22Rv1 (cell line): Measurements from ENCODE around the gene ABCC4.

Source experiments
- ZFX ChIP-seq: fragments of 450-650 bp; IDR thresholded peaks from 2 replicates; pipeline ENCODE4 v1.6.1; 2017; ENCODE audit warnings: antibody characterized with exemption, borderline replicate concordance
- TF ChIP-seq, protein P1 (sequence below): fragments of 450-650 bp; IDR thresholded peaks from 2 replicates; pipeline ENCODE4 v1.5.1; 2017; ENCODE audit warnings: mild to moderate bottlenecking

DNA sequence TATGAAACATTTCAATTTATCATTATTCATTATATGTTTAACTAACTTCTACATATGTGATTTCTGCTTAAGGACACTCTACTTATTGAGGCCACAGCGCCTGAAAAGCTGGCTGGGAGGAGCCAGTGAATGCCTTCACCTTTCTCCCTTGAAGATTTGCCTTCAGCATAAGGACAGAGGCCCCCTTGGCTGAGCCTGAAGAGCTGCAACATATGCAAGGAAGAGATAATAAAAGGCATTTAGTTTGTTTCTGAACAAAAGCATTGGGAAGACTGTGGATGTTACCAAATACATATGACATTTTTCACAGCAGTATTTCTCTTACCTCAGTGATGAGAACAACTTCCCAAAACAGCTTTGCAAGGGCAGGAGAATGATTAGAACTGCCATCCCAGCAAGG, 92.1 kb downstream of the ABCC4 start:
- no peak for TF ChIP-seq ZFX
- TF ChIP-seq, protein P1, sequence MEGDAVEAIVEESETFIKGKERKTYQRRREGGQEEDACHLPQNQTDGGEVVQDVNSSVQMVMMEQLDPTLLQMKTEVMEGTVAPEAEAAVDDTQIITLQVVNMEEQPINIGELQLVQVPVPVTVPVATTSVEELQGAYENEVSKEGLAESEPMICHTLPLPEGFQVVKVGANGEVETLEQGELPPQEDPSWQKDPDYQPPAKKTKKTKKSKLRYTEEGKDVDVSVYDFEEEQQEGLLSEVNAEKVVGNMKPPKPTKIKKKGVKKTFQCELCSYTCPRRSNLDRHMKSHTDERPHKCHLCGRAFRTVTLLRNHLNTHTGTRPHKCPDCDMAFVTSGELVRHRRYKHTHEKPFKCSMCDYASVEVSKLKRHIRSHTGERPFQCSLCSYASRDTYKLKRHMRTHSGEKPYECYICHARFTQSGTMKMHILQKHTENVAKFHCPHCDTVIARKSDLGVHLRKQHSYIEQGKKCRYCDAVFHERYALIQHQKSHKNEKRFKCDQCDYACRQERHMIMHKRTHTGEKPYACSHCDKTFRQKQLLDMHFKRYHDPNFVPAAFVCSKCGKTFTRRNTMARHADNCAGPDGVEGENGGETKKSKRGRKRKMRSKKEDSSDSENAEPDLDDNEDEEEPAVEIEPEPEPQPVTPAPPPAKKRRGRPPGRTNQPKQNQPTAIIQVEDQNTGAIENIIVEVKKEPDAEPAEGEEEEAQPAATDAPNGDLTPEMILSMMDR: no peak
